SK-N-SH treated with all-trans-retinoic acid at 6 μM for 48 hours (cell line): Measurements from ENCODE around the gene HABP4.

Experiments
- ATAC-seq: fragments of 200-7000 bp; cut with Tn5 transposase; 3 replicates; pipeline ENCODE4 v1.9.1; 2020; ENCODE audit warnings: mild to moderate bottlenecking, moderate library complexity
- ARNTL ChIP-seq: fragments of 450-650 bp; formaldehyde crosslinking; IDR thresholded peaks from 2 replicates; pipeline ENCODE4 v1.5.0; 2020; ENCODE audit warnings: low read depth, mild to moderate bottlenecking, moderate library complexity, borderline replicate concordance
- BACH2 ChIP-seq: fragments of 250-450 bp; sonication (Bioruptor Pico); IDR thresholded peaks from 2 replicates; pipeline ENCODE4 v1.9.0; 2021; ENCODE audit warnings: mild to moderate bottlenecking, borderline replicate concordance
- CREB5 ChIP-seq: fragments of 250-450 bp; sonication (Bioruptor Pico); IDR thresholded peaks from 2 replicates; pipeline ENCODE4 v1.5.1; 2020; ENCODE audit warnings: low read depth, mild to moderate bottlenecking, moderate library complexity
- CSRNP3 ChIP-seq: fragments of 250-450 bp; sonication (Bioruptor Pico); IDR thresholded peaks from 2 replicates; pipeline ENCODE4 v1.5.1; 2021; ENCODE audit warnings: mild to moderate bottlenecking, moderate library complexity
- GLIS3 ChIP-seq: fragments of 250-450 bp; sonication (Bioruptor Pico); IDR thresholded peaks from 2 replicates; pipeline ENCODE4 v1.5.0; 2020; ENCODE audit warnings: mild to moderate bottlenecking, moderate library complexity
- ISL1 ChIP-seq: fragments of 250-450 bp; sonication (Bioruptor Pico); IDR thresholded peaks from 2 replicates; pipeline ENCODE4 v2.1.2; 2022; ENCODE audit warnings: mild to moderate bottlenecking, moderate library complexity
- OSR1 ChIP-seq: fragments of 250-450 bp; sonication (Bioruptor Pico); IDR thresholded peaks from 2 replicates; pipeline ENCODE4 v1.8.0; 2022; ENCODE audit warnings: moderate library complexity, mild to moderate bottlenecking, inconsistent platforms
- POU6F1 ChIP-seq: fragments of 250-450 bp; sonication (Bioruptor Pico); IDR thresholded peaks from 2 replicates; pipeline ENCODE4 v1.8.0; 2021; ENCODE audit warnings: low read depth, mild to moderate bottlenecking, moderate library complexity, borderline replicate concordance
- PPARA ChIP-seq: fragments of 250-450 bp; sonication (Bioruptor Pico); IDR thresholded peaks from 2 replicates; pipeline ENCODE4 v1.5.0; 2020; ENCODE audit warnings: mild to moderate bottlenecking, borderline replicate concordance
- RARB ChIP-seq: fragments of 250-450 bp; sonication (Bioruptor Pico); IDR thresholded peaks from 2 replicates; pipeline ENCODE4 v1.8.0; 2021; ENCODE audit warnings: mild to moderate bottlenecking, moderate library complexity
- SNAI2 ChIP-seq: fragments of 250-450 bp; sonication (Bioruptor Pico); IDR thresholded peaks from 2 replicates; pipeline ENCODE4 v1.5.0; 2020; ENCODE audit warnings: mild to moderate bottlenecking, moderate library complexity
- TCF4 ChIP-seq: fragments of 250-450 bp; sonication (Bioruptor Pico); IDR thresholded peaks from 2 replicates; pipeline ENCODE4 v1.8.0; 2021; ENCODE audit warnings: mild to moderate bottlenecking, moderate library complexity, borderline replicate concordance
- TOX ChIP-seq: fragments of 250-450 bp; sonication (Bioruptor Pico); IDR thresholded peaks from 2 replicates; pipeline ENCODE4 v1.8.0; 2021; ENCODE audit warnings: mild to moderate bottlenecking, moderate library complexity, borderline replicate concordance
- ZC3H10 ChIP-seq: fragments of 250-450 bp; sonication (Bioruptor Pico); IDR thresholded peaks from 2 replicates; pipeline ENCODE4 v1.5.1; 2021; ENCODE audit warnings: mild to moderate bottlenecking, moderate library complexity
- ZNF565 ChIP-seq: fragments of 450-650 bp; formaldehyde crosslinking; conservative IDR thresholded peaks from 2 replicates; pipeline ENCODE4 v1.5.0; 2020; ENCODE audit warnings: low read depth, mild to moderate bottlenecking, moderate library complexity
- ZNF70 ChIP-seq: fragments of 450-650 bp; formaldehyde crosslinking; IDR thresholded peaks from 2 replicates; pipeline ENCODE4 v1.5.0; 2020; ENCODE audit warnings: mild to moderate bottlenecking, moderate library complexity
- ZNF8 ChIP-seq: fragments of 450-650 bp; formaldehyde crosslinking; IDR thresholded peaks from 2 replicates; pipeline ENCODE4 v1.5.0; 2020; ENCODE audit warnings: mild to moderate bottlenecking, moderate library complexity
- TF ChIP-seq, protein P1 (sequence below): fragments of 250-450 bp; sonication (Bioruptor Pico); IDR thresholded peaks from 2 replicates; pipeline ENCODE4 v1.5.0; 2020; ENCODE audit warnings: mild to moderate bottlenecking, moderate library complexity
- TF ChIP-seq, protein P2 (sequence below): fragments of 250-450 bp; sonication (Bioruptor Pico); IDR thresholded peaks from 2 replicates; pipeline ENCODE4 v1.8.0; 2020; ENCODE audit warnings: mild to moderate bottlenecking, moderate library complexity, borderline replicate concordance

Gene HABP4

GRCh38 chr9:96491880-96492525 lies 42.0 kb downstream of the HABP4 start:
- no peak for ATAC-seq
- TF ChIP-seq ISL1 (CRISPR knock-in tag) (no peak), OSR1 (CRISPR knock-in tag) (no peak), TCF4 (no peak), ZNF8 (CRISPR knock-in tag) (no peak), ZC3H10 (CRISPR knock-in tag) (no peak), ARNTL (CRISPR knock-in tag) (no peak)

GRCh38 chr9:96492993-96493531 lies 43.1 kb downstream of the HABP4 start:
- no peak for TF ChIP-seq ZNF8 (CRISPR knock-in tag)
- TF ChIP-seq, protein P1, sequence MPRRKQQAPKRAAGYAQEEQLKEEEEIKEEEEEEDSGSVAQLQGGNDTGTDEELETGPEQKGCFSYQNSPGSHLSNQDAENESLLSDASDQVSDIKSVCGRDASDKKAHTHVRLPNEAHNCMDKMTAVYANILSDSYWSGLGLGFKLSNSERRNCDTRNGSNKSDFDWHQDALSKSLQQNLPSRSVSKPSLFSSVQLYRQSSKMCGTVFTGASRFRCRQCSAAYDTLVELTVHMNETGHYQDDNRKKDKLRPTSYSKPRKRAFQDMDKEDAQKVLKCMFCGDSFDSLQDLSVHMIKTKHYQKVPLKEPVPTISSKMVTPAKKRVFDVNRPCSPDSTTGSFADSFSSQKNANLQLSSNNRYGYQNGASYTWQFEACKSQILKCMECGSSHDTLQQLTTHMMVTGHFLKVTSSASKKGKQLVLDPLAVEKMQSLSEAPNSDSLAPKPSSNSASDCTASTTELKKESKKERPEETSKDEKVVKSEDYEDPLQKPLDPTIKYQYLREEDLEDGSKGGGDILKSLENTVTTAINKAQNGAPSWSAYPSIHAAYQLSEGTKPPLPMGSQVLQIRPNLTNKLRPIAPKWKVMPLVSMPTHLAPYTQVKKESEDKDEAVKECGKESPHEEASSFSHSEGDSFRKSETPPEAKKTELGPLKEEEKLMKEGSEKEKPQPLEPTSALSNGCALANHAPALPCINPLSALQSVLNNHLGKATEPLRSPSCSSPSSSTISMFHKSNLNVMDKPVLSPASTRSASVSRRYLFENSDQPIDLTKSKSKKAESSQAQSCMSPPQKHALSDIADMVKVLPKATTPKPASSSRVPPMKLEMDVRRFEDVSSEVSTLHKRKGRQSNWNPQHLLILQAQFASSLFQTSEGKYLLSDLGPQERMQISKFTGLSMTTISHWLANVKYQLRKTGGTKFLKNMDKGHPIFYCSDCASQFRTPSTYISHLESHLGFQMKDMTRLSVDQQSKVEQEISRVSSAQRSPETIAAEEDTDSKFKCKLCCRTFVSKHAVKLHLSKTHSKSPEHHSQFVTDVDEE (CRISPR knock-in tag) = no peak
- no peak for TF ChIP-seq SNAI2 (CRISPR knock-in tag)
- no peak for TF ChIP-seq PPARA (CRISPR knock-in tag)
- TF ChIP-seq ZC3H10 (CRISPR knock-in tag) = no peak
- TF ChIP-seq OSR1 (CRISPR knock-in tag) = no peak
- no peak for TF ChIP-seq ISL1 (CRISPR knock-in tag)
- no peak for ATAC-seq

- ATAC-seq = no peak
- no peak for TF ChIP-seq ARNTL (CRISPR knock-in tag)
- TF ChIP-seq POU6F1 (CRISPR knock-in tag) = no peak
- TF ChIP-seq GLIS3 (CRISPR knock-in tag) = no peak
- TF ChIP-seq ZC3H10 (CRISPR knock-in tag) = no peak
- TF ChIP-seq CSRNP3 = no peak
- TF ChIP-seq, protein P1 (CRISPR knock-in tag) = no peak
- no peak for TF ChIP-seq RARB
- no peak for TF ChIP-seq ZNF8 (CRISPR knock-in tag)
- no peak for TF ChIP-seq PPARA (CRISPR knock-in tag)
- TF ChIP-seq BACH2 = no peak
- TF ChIP-seq TCF4 = no peak
- TF ChIP-seq CREB5 = no peak
- no peak for TF ChIP-seq ISL1 (CRISPR knock-in tag)
- TF ChIP-seq, protein P2, sequence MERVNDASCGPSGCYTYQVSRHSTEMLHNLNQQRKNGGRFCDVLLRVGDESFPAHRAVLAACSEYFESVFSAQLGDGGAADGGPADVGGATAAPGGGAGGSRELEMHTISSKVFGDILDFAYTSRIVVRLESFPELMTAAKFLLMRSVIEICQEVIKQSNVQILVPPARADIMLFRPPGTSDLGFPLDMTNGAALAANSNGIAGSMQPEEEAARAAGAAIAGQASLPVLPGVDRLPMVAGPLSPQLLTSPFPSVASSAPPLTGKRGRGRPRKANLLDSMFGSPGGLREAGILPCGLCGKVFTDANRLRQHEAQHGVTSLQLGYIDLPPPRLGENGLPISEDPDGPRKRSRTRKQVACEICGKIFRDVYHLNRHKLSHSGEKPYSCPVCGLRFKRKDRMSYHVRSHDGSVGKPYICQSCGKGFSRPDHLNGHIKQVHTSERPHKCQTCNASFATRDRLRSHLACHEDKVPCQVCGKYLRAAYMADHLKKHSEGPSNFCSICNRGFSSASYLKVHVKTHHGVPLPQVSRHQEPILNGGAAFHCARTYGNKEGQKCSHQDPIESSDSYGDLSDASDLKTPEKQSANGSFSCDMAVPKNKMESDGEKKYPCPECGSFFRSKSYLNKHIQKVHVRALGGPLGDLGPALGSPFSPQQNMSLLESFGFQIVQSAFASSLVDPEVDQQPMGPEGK (CRISPR knock-in tag) = no peak
- TF ChIP-seq ZNF70 = no peak
- TF ChIP-seq OSR1 (CRISPR knock-in tag) = no peak
- no peak for TF ChIP-seq TOX
- TF ChIP-seq ZNF565 = no peak
Measured at GRCh38 chr9:96493757-96494156, 43.8 kb downstream of the HABP4 start.
